ENCODE data around the gene KCNK3.

The KCNK3 gene

DNA sequence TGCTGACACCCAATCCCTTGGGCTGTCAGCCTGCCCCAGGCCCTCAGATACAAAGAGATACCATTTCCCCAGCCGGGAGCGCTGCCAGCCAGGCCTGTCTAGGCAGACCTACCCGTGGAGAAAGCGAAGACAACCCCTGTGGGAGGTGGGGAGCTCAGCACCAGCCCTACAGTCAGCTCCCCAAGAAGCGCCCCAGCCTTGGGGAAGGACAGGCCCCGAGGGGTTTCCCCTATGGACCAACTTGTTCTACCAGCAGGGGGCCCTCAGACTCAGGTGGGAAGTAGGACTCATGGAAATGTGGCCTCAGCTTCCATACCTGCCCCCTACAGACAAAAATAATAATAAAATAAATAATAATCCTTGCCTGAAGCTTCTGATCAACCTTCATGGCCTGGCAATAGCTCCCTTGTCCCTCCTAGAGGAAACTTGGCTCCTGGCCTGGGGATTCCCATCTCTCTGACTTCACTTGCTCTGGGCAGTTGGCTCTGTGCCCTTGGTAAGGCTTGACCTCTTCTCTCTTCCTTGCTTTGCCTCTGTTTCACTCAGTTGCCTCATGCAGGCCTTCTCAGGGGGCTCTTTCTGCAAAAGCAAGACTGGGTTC lies 78.6 kb downstream of the KCNK3 start:
- Histone ChIP-seq H3K4me1 (ENCODE audit: control insufficient read depth in 5 of 5, insufficient read depth in 5 of 5, low read length in 5 of 5) (peaks cover 22 to 78% (median 73%) of the 10 kb centered on the region in 5 donors), H3K27ac (ENCODE audit: low read depth, low read length) (peak overlapping the region; percentile 93), H3K36me3 (ENCODE audit: control insufficient read depth in 5 of 5, insufficient read depth in 5 of 5, low read length in 5 of 5) (peaks cover 0 to 24% (median 22%) of the 10 kb centered on the region in 5 donors), H3K27me3 (ENCODE audit: control insufficient read depth in 5 of 5, insufficient read depth in 4 of 5, low read length in 5 of 5) (no peaks in the 10 kb centered on the region), H3K4me3 (ENCODE audit: low read depth in 1 of 5, low read length in 5 of 5) (no peak overlapping the region), H3K9me3 (ENCODE audit: control insufficient read depth in 5 of 5, low read length in 5 of 5) (no peaks in the 10 kb centered on the region), H3K9ac (ENCODE audit: low read length in 5 of 5) (peak overlapping the region in 4 of 5 donors; percentile 15 to 61 (median 42))

GRCh38 chr2:26772064-26773001 lies 79.8 kb downstream of the KCNK3 start:
- no peaks in the 10 kb centered on the region for H3K9me3 ChIP-seq (ENCODE audit: control insufficient read depth in 5 of 5, low read length in 5 of 5)
- peak overlapping the region; percentile 93 for H3K27ac ChIP-seq (ENCODE audit: low read depth, low read length)
- H3K36me3 ChIP-seq (ENCODE audit: control insufficient read depth in 5 of 5, insufficient read depth in 5 of 5, low read length in 5 of 5), result peaks cover 0 to 36% (median 34%) of the 10 kb centered on the region in 5 donors
- no peaks in the 10 kb centered on the region for H3K27me3 ChIP-seq (ENCODE audit: control insufficient read depth in 5 of 5, insufficient read depth in 4 of 5, low read length in 5 of 5)
- peak overlapping the region in 4 of 5 donors; percentile 1 to 19 (median 12) for H3K4me3 ChIP-seq (ENCODE audit: low read depth in 1 of 5, low read length in 5 of 5)
- peak overlapping the region in 3 of 5 donors; percentile 38 to 50 (median 50) for H3K9ac ChIP-seq (ENCODE audit: low read length in 5 of 5)
- peaks cover 22 to 66% (median 62%) of the 10 kb centered on the region in 5 donors for H3K4me1 ChIP-seq (ENCODE audit: control insufficient read depth in 5 of 5, insufficient read depth in 5 of 5, low read length in 5 of 5)

- no peaks in the 10 kb centered on the region for H3K27me3 ChIP-seq (ENCODE audit: control insufficient read depth in 5 of 5, insufficient read depth in 4 of 5, low read length in 5 of 5)
- peaks cover 0 to 74% (median 64%) of the 10 kb centered on the region in 5 donors for H3K36me3 ChIP-seq (ENCODE audit: control insufficient read depth in 5 of 5, insufficient read depth in 5 of 5, low read length in 5 of 5)
- H3K4me3 ChIP-seq (ENCODE audit: low read depth in 1 of 5, low read length in 5 of 5), result no peak overlapping the region
- H3K27ac ChIP-seq (ENCODE audit: low read depth, low read length), result no peak overlapping the region
- no peak overlapping the region for H3K9ac ChIP-seq (ENCODE audit: low read length in 5 of 5)
- H3K4me1 ChIP-seq (ENCODE audit: control insufficient read depth in 5 of 5, insufficient read depth in 5 of 5, low read length in 5 of 5), result peaks cover 16 to 35% (median 34%) of the 10 kb centered on the region in 5 donors
- H3K9me3 ChIP-seq (ENCODE audit: control insufficient read depth in 5 of 5, low read length in 5 of 5), result no peaks in the 10 kb centered on the region
Observed at GRCh38 chr2:26776195-26776800, 83.8 kb downstream of the KCNK3 start.

DNA sequence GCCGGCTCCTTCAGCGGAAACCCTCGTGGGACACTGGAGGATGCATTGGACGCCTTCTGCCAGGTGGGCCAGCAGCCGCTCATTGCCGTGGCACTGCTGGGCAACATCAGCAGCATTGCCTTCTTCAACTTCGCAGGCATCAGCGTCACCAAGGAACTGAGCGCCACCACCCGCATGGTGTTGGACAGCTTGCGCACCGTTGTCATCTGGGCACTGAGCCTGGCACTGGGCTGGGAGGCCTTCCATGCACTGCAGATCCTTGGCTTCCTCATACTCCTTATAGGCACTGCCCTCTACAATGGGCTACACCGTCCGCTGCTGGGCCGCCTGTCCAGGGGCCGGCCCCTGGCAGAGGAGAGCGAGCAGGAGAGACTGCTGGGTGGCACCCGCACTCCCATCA lies 85.6 kb downstream of the KCNK3 start:
- no peak overlapping the region for H3K9ac ChIP-seq (ENCODE audit: low read length in 5 of 5)
- peaks cover 0 to 78% (median 64%) of the 10 kb centered on the region in 5 donors for H3K36me3 ChIP-seq (ENCODE audit: control insufficient read depth in 5 of 5, insufficient read depth in 5 of 5, low read length in 5 of 5)
- peaks cover 0 to 17% (median 16%) of the 10 kb centered on the region in 5 donors for H3K4me1 ChIP-seq (ENCODE audit: control insufficient read depth in 5 of 5, insufficient read depth in 5 of 5, low read length in 5 of 5)
- H3K9me3 ChIP-seq (ENCODE audit: control insufficient read depth in 5 of 5, low read length in 5 of 5), result no peaks in the 10 kb centered on the region
- no peak overlapping the region for H3K27ac ChIP-seq (ENCODE audit: low read depth, low read length)
- H3K4me3 ChIP-seq (ENCODE audit: low read depth in 1 of 5, low read length in 5 of 5), result no peak overlapping the region
- no peaks in the 10 kb centered on the region for H3K27me3 ChIP-seq (ENCODE audit: control insufficient read depth in 5 of 5, insufficient read depth in 4 of 5, low read length in 5 of 5)

DNA sequence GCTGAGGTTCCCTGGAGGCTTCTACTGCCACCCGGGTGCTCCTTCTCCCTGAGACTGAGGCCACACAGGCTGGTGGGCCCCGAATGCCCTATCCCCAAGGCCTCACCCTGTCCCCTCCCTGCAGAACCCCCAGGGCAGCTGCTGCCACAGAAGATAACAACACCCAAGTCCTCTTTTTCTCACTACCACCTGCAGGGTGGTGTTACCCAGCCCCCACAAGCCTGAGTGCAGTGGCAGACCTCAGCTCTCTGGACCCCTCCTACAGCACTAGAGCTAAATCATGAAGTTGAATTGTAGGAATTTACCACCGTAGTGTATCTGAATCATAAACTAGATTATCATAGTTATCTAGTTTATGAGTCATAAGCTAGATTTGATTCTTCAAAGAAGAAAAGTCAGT lies 86.0 kb downstream of the KCNK3 start:
- Histone ChIP-seq H3K4me1 (ENCODE audit: control insufficient read depth in 5 of 5, insufficient read depth in 5 of 5, low read length in 5 of 5) (peaks cover 0 to 17% (median 16%) of the 10 kb centered on the region in 5 donors), H3K4me3 (ENCODE audit: low read depth in 1 of 5, low read length in 5 of 5) (no peak overlapping the region), H3K9ac (ENCODE audit: low read length in 5 of 5) (no peak overlapping the region), H3K27ac (ENCODE audit: low read depth, low read length) (no peak overlapping the region), H3K36me3 (ENCODE audit: control insufficient read depth in 5 of 5, insufficient read depth in 5 of 5, low read length in 5 of 5) (peaks cover 0 to 78% (median 64%) of the 10 kb centered on the region in 5 donors), H3K27me3 (ENCODE audit: control insufficient read depth in 5 of 5, insufficient read depth in 4 of 5, low read length in 5 of 5) (no peaks in the 10 kb centered on the region), H3K9me3 (ENCODE audit: control insufficient read depth in 5 of 5, low read length in 5 of 5) (no peaks in the 10 kb centered on the region)

DNA sequence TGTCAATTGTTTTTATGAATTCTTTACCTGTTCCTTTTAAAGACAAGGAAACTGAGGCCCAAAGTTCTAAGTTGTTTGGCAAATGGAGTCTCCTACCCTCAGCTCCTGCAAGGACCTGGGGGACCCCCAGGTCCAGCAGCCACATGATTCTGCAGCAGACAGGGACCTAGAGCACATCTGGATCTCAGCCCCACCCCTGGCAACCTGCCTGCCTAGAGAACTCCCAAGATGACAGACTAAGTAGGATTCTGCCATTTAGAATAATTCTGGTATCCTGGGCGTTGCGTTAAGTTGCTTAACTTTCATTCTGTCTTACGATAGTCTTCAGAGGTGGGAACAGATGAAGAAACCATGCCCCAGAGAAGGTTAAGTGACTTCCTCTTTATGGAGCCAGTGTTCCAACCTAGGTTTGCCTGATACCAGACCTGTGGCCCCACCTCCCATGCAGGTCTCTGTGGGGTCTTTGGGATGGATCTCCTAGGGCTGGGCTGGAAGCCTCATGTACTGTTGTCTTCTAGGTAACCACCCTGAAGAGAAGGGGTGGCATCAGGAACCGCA lies 87.8 kb downstream of the KCNK3 start:
- H3K36me3 ChIP-seq (ENCODE audit: control insufficient read depth in 5 of 5, insufficient read depth in 5 of 5, low read length in 5 of 5), result peaks cover 0 to 62% (median 53%) of the 10 kb centered on the region in 5 donors
- peak overlapping the region; percentile 10 for H3K27ac ChIP-seq (ENCODE audit: low read depth, low read length)

More for the DNA sequence above, 87.8 kb downstream of the KCNK3 start:
- peak overlapping the region in 1 of 5 donors; percentile 2 for H3K9ac ChIP-seq (ENCODE audit: low read length in 5 of 5)
- H3K4me3 ChIP-seq (ENCODE audit: low read depth in 1 of 5, low read length in 5 of 5), result no peak overlapping the region
- H3K27me3 ChIP-seq (ENCODE audit: control insufficient read depth in 5 of 5, insufficient read depth in 4 of 5, low read length in 5 of 5), result no peaks in the 10 kb centered on the region
- no peaks in the 10 kb centered on the region for H3K9me3 ChIP-seq (ENCODE audit: control insufficient read depth in 5 of 5, low read length in 5 of 5)
- peaks cover 0 to 13% (median 11%) of the 10 kb centered on the region in 5 donors for H3K4me1 ChIP-seq (ENCODE audit: control insufficient read depth in 5 of 5, insufficient read depth in 5 of 5, low read length in 5 of 5)
